Ishikawa (cell line): Measurements from ENCODE around the gene RHBDD3.

Experiments used
- CEBPB ChIP-seq: IDR thresholded peaks from 2 replicates; pipeline ENCODE4 v1.6.1; 2012
- CREB1 ChIP-seq: IDR thresholded peaks from 2 replicates; pipeline ENCODE4 v1.6.1; 2012; ENCODE audit warnings: low read depth
- EGR1 ChIP-seq: IDR thresholded peaks from 2 replicates; pipeline ENCODE4 v1.6.1; 2012
- EP300 ChIP-seq: IDR thresholded peaks from 2 replicates; pipeline ENCODE4 v1.6.1; 2012; ENCODE audit warnings: borderline replicate concordance
- FOXM1 ChIP-seq: IDR thresholded peaks from 2 replicates; pipeline ENCODE4 v1.6.1; 2012; ENCODE audit warnings: low read depth, borderline replicate concordance
- MAX ChIP-seq: IDR thresholded peaks from 2 replicates; pipeline ENCODE4 v1.6.1; 2012
- NFIC ChIP-seq: IDR thresholded peaks from 2 replicates; pipeline ENCODE4 v1.6.1; 2012
- RAD21 ChIP-seq: IDR thresholded peaks from 2 replicates; pipeline ENCODE4 v1.6.1; 2012; ENCODE audit warnings: low read depth
- REST ChIP-seq: IDR thresholded peaks from 2 replicates; pipeline ENCODE4 v1.6.1; 2012; ENCODE audit warnings: low read depth, mild to moderate bottlenecking
- TAF1 ChIP-seq: IDR thresholded peaks from 2 replicates; pipeline ENCODE4 v1.6.1; 2012; ENCODE audit warnings: low read depth, mild to moderate bottlenecking
- TCF12 ChIP-seq: IDR thresholded peaks from 2 replicates; pipeline ENCODE4 v1.6.1; 2012; ENCODE audit warnings: low read depth
- TEAD4 ChIP-seq: IDR thresholded peaks from 2 replicates; pipeline ENCODE4 v1.6.1; 2012
- USF1 ChIP-seq: IDR thresholded peaks from 2 replicates; pipeline ENCODE4 v1.6.1; 2012
- YY1 ChIP-seq: IDR thresholded peaks from 2 replicates; pipeline ENCODE4 v1.6.1; 2012; ENCODE audit warnings: low read depth
- ZBTB7A ChIP-seq: IDR thresholded peaks from 2 replicates; pipeline ENCODE4 v1.6.1; 2012; ENCODE audit warnings: low read depth

RHBDD3 gene

GRCh38 chr22:29269731-29270474, 2.1 kb upstream of the RHBDD3 start:
- TF ChIP-seq NFIC, result no peak
- TF ChIP-seq MAX, result no peak
- no peak for TF ChIP-seq CREB1
- TF ChIP-seq FOXM1, result no peak
- TF ChIP-seq YY1, result no peak
- TF ChIP-seq USF1, result no peak
- no peak for TF ChIP-seq EGR1
- no peak for TF ChIP-seq REST
- TF ChIP-seq RAD21, result no peak
- no peak for TF ChIP-seq EP300
- no peak for TF ChIP-seq CEBPB

- TF ChIP-seq MAX (no peak), TEAD4 (no peak), EP300 (no peak)
Measured at GRCh38 chr22:29269230-29269604, 1.4 kb upstream of the RHBDD3 start.

GRCh38 chr22:29268511-29269229, 889 bp upstream of the RHBDD3 start:
- TF ChIP-seq MAX, result peak; percentile 63
- no peak for TF ChIP-seq REST
- peak; percentile 43 for TF ChIP-seq TEAD4
- TF ChIP-seq NFIC, result peak; percentile 33; the same call in 1 of the 2 replicates
- no peak for TF ChIP-seq CREB1
- peak; percentile 65; the same call in 1 of the 2 replicates for TF ChIP-seq TAF1
- TF ChIP-seq USF1, result peak; percentile 59
- TF ChIP-seq EGR1, result 0 out of 2 replicates have a peak, but pooled peaks have one; percentile 25
- TF ChIP-seq ZBTB7A, result peak; percentile 39; the same call in 1 of the 2 replicates

- TF ChIP-seq ZBTB7A (no peak; the same call in 1 of the 2 replicates), FOXM1 (no peak), TEAD4 (no peak), EP300 (no peak), REST (no peak), EGR1 (no peak), NFIC (no peak), TAF1 (no peak), MAX (no peak), RAD21 (no peak), CEBPB (no peak), USF1 (no peak), CREB1 (no peak), TCF12 (no peak), YY1 (no peak)
Measured at GRCh38 chr22:29267462-29267857, 321 bp downstream of the RHBDD3 start.
